ENCODE results near the gene LPXN. TPM values are rescaled to one million over a fixed set of nuclear protein-coding genes. Genes with fewer than 3 reads are reported as not detected.
A peak's percentile ranks its signal among the peaks of the same experiment; 100 is the strongest.

The LPXN gene
- total and polyA plus RNA-seq, 2 donors (not counting 3 experiments of a cell fraction or from before 2014, with no cell fraction given), result 6.2 TPM

DNA sequence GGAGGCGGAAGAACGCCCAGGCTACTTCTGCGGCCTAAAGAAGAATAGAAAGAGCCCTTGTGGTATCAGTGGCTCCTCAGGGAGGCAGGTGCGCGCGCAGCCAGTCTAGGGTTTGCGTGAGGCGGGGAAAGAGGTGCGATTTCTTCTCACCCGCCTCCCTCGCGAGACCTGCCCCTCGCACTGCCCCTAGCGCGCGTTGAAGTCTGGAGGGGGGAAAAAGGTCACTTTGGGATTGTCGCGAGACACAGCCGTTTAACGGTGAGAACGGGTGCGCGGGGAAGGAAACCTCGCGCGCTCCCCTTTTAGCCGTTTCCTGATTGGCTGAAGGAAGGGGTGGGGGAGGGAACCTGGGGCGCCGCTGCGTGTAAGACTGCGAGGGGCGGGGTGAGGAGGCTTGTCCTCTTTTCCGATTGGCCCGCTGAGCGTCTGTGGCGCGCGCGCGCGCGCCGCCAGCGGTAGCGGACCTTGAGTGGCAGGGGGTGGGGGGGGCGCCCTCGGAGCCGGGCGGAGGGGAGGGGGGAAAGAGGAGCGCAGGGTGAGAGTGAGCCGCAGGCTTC lies 3.1 kb upstream of the LPXN start, which contains the start of gene ZFP91:
Gene ZFP91 (plus strand): TSS at position 429 of the 557 bp plus-strand sequence. CDS start 219 bp downstream, outside the sequence.
- Histone ChIP-seq H3K9ac (replicated peaks; ENCODE audit: extremely low read depth, insufficient read depth, low read length) (peak within 1 kb of the TSS; percentile 100), H3K27ac (ENCODE audit: insufficient read depth, low read depth, low read length) (peak within 1 kb of the TSS; percentile 99), H2AFZ (ENCODE audit: low read depth, low read length) (peak within 1 kb of the TSS; percentile 60), H3K4me1 (ENCODE audit: control insufficient read depth, extremely low read depth, insufficient read depth, low read length) (peaks cover 45% of the 10 kb centered on the region), H4K20me1 (replicated peaks; ENCODE audit: control insufficient read depth, extremely low read depth, insufficient read depth, low read length) (no peaks in the 10 kb centered on the region), H3K79me2 (ENCODE audit: control insufficient read depth, insufficient read depth, low read length) (peaks cover 42% of the 10 kb centered on the region), H3K36me3 (ENCODE audit: control insufficient read depth in 2 of 2, extremely low read depth in 1 of 2, insufficient read depth in 2 of 2, low read length in 2 of 2) (no peaks in the 10 kb centered on the region), H3K27me3 (ENCODE audit: control insufficient read depth in 2 of 2, insufficient read depth in 2 of 2, low read length in 2 of 2) (no peaks in the 10 kb centered on the region), H3K9me1 (replicated peaks; ENCODE audit: control insufficient read depth, extremely low read depth, insufficient read depth, low read length) (no peaks in the 10 kb centered on the region), H3K9me3 (replicated peaks; ENCODE audit: control insufficient read depth, insufficient read depth, low read length) (no peaks in the 10 kb centered on the region), H3K4me2 (ENCODE audit: insufficient read depth, low read length) (peak within 1 kb of the TSS; percentile 93), H3K4me3 (replicated peaks in 1 of 3; ENCODE audit: insufficient read depth in 1 of 3, low read depth in 1 of 3, low read length in 3 of 3) (peak within 1 kb of the TSS; percentile 59 to 92 (median 76))
- TF ChIP-seq POLR2A (IDR thresholded peaks at IDR 0.05; ENCODE audit: low read depth, low read length), result no peak
- TF ChIP-seq, protein P1, sequence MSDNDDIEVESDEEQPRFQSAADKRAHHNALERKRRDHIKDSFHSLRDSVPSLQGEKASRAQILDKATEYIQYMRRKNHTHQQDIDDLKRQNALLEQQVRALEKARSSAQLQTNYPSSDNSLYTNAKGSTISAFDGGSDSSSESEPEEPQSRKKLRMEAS (IDR thresholded peaks at IDR 0.05; ENCODE audit: insufficient read depth, insufficient read length), result no peak
- TF ChIP-seq FOS (IDR thresholded peaks at IDR 0.05; ENCODE audit: borderline replicate concordance, insufficient read depth, low read length), result no peak
- TF ChIP-seq POLR2AphosphoS5 (IDR thresholded peaks at IDR 0.05; ENCODE audit: insufficient read depth, low read depth, low read length), result no peak
- no peak for TF ChIP-seq GATA2 (IDR thresholded peaks at IDR 0.05; ENCODE audit: insufficient read depth, insufficient read length, low read depth, low read length)
- CTCF ChIA-PET, result interaction anchor here (0.6 to 5.8 kb wide), 3 partner anchors 10 to 50 kb away, joined by 3 to 62 read pairs (median 37); no protein-coding TSS in a partner anchor
- DNase-seq (ENCODE audit: low read depth, low spot score) (peak; percentile 99), FAIRE-seq (peak; percentile 64)
- POLR2A ChIA-PET, result no interaction called here
- BruUV-seq (replicated peaks), result no TSS peak
- intact Hi-C loops (cut with micrococcal nuclease) (loop anchor here (1.0 to 10.0 kb wide), 8 partner anchors 49 to 1264 kb away; partner anchors contain the start of genes FAM111B, MED19 and TMX2), dilution Hi-C loops (cut with MboI; ENCODE audit: extremely low pct_ligation_motif_present, low sequenced_read_pairs) (no loop called here)

DNA sequence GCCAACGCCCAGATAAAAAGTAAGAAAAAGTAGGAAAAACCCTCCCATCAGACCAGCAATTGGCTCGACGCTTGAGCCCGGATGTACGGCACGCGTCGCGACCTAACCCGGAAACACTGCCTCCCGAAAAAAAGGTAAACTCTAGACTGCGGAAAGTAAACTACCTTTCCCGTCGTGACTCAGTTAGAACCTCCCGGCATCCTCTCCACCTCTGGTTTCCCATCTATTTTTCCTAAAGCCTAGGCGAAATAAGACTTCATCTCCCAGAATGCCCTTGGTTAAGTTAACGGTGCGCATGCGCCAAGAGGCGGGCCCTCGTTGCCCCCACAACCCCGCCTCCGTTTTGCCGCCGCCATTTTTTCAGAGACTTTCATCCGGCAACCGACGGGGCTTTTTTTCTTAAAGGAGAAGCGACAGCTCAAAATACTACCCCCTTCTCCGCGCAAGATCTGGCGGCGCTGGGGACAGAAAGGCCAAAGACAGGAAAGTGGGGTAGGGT lies 2.5 kb upstream of the LPXN start:
- Histone ChIP-seq H3K4me3 (replicated peaks in 1 of 3; ENCODE audit: insufficient read depth in 1 of 3, low read depth in 1 of 3, low read length in 3 of 3) (peak overlapping the region; percentile 59 to 85 (median 59)), H3K9me3 (replicated peaks; ENCODE audit: control insufficient read depth, insufficient read depth, low read length) (no peaks in the 10 kb centered on the region), H4K20me1 (replicated peaks; ENCODE audit: control insufficient read depth, extremely low read depth, insufficient read depth, low read length) (no peaks in the 10 kb centered on the region), H2AFZ (ENCODE audit: low read depth, low read length) (peak overlapping the region; percentile 12), H3K9me1 (replicated peaks; ENCODE audit: control insufficient read depth, extremely low read depth, insufficient read depth, low read length) (no peaks in the 10 kb centered on the region), H3K27ac (ENCODE audit: insufficient read depth, low read depth, low read length) (peak overlapping the region; percentile 99), H3K4me1 (ENCODE audit: control insufficient read depth, extremely low read depth, insufficient read depth, low read length) (peaks cover 51% of the 10 kb centered on the region), H3K4me2 (ENCODE audit: insufficient read depth, low read length) (peak overlapping the region; percentile 78), H3K9ac (replicated peaks; ENCODE audit: extremely low read depth, insufficient read depth, low read length) (peak overlapping the region; percentile 100), H3K27me3 (ENCODE audit: control insufficient read depth in 2 of 2, insufficient read depth in 2 of 2, low read length in 2 of 2) (no peaks in the 10 kb centered on the region), H3K79me2 (ENCODE audit: control insufficient read depth, insufficient read depth, low read length) (peaks cover 37% of the 10 kb centered on the region), H3K36me3 (ENCODE audit: control insufficient read depth in 2 of 2, extremely low read depth in 1 of 2, insufficient read depth in 2 of 2, low read length in 2 of 2) (no peaks in the 10 kb centered on the region)
- dilution Hi-C loops (cut with MboI; ENCODE audit: extremely low pct_ligation_motif_present, low sequenced_read_pairs), result no loop called here
- ChIA-PET POLR2A (no interaction called here), CTCF (interaction anchor here (0.9 to 5.8 kb wide), 6 partner anchors 10 to 580 kb away, joined by 3 to 62 read pairs (median 6); no protein-coding TSS in a partner anchor)
- no peak for TF ChIP-seq MYC (IDR thresholded peaks at IDR 0.05; ENCODE audit: low read depth, low read length)
- peak; percentile 19 for TF ChIP-seq POLR2A (IDR thresholded peaks at IDR 0.05; ENCODE audit: low read depth, low read length)
- peak; percentile 25 for TF ChIP-seq JUN (IDR thresholded peaks at IDR 0.05; ENCODE audit: borderline replicate concordance, insufficient read depth, insufficient read length, low read depth)
- no peak for TF ChIP-seq FOS (IDR thresholded peaks at IDR 0.05; ENCODE audit: borderline replicate concordance, insufficient read depth, low read length)
- no peak for TF ChIP-seq GATA2 (IDR thresholded peaks at IDR 0.05; ENCODE audit: insufficient read depth, insufficient read length, low read depth, low read length)
- intact Hi-C loops (cut with micrococcal nuclease), result loop anchor here (1.0 to 10.0 kb wide), 8 partner anchors 49 to 1263 kb away; partner anchors contain the start of genes FAM111B, MED19 and TMX2
- BruUV-seq (replicated peaks), result no TSS peak
- DNase-seq (ENCODE audit: low read depth, low spot score) (peak; percentile 99), FAIRE-seq (peak; percentile 95)

All from endothelial cell of umbilical vein (primary cell).